ENCODE results near the gene SKOR2.

Gene SKOR2

GRCh38 chr18:47175283-47175897 lies 76.1 kb downstream of the SKOR2 start:
- peaks cover 58% of the 10 kb centered on the region for H3K79me2 ChIP-seq (ENCODE audit: low read length)
- H3K36me3 ChIP-seq (replicated peaks; ENCODE audit: insufficient read depth, low read length), result no peaks in the 10 kb centered on the region
- peaks cover 5% of the 10 kb centered on the region for H3K4me1 ChIP-seq (ENCODE audit: low read length)

GRCh38 chr18:47174545-47175116 lies 76.8 kb downstream of the SKOR2 start:
- TF ChIP-seq CTCF (IDR thresholded peaks at IDR 0.05; ENCODE audit: low read length), result no peak
- Histone ChIP-seq H3K4me2 (ENCODE audit: low read depth, low read length) (peak overlapping the region; percentile 61), H3K27ac (ENCODE audit: low read length) (no peak overlapping the region), H3K4me1 (ENCODE audit: low read length) (peaks cover 5% of the 10 kb centered on the region), H4K20me1 (ENCODE audit: insufficient read depth, low read length) (0 out of 2 replicates have a peak, but pooled peaks cover 3% of the 10 kb centered on the region), H3K4me3 (ENCODE audit: low read length) (peak overlapping the region; percentile 99), H3F3A (ENCODE audit: insufficient read depth, low read length) (no peaks in the 10 kb centered on the region), H3K79me2 (ENCODE audit: low read length) (peaks cover 65% of the 10 kb centered on the region), H3K9me3 (replicated peaks; ENCODE audit: insufficient read depth, low read length) (no peaks in the 10 kb centered on the region), H3K9me2 (replicated peaks; ENCODE audit: insufficient read depth, low read length) (no peaks in the 10 kb centered on the region), H3K27me3 (replicated peaks; ENCODE audit: insufficient read depth, low read length) (no peaks in the 10 kb centered on the region), H2AFZ (ENCODE audit: low read length) (no peak overlapping the region), H3K9ac (ENCODE audit: low read length) (peak overlapping the region; percentile 98; the same call in 1 of the 2 replicates), H3K36me3 (replicated peaks; ENCODE audit: insufficient read depth, low read length) (no peaks in the 10 kb centered on the region)
- no peak for DNase-seq

More at GRCh38 chr18:47175283-47175897, 76.1 kb downstream of the SKOR2 start:
- Histone ChIP-seq H3K4me2 (ENCODE audit: low read depth, low read length) (peak overlapping the region; percentile 61), H2AFZ (ENCODE audit: low read length) (peak overlapping the region; percentile 97), H3K9me3 (replicated peaks; ENCODE audit: insufficient read depth, low read length) (no peaks in the 10 kb centered on the region), H4K20me1 (ENCODE audit: insufficient read depth, low read length) (0 out of 2 replicates have a peak, but pooled peaks cover 3% of the 10 kb centered on the region), H3K4me3 (ENCODE audit: low read length) (peak overlapping the region; percentile 99), H3K9me2 (replicated peaks; ENCODE audit: insufficient read depth, low read length) (no peaks in the 10 kb centered on the region), H3K27ac (ENCODE audit: low read length) (peak overlapping the region; percentile 53; the same call in 1 of the 2 replicates), H3F3A (ENCODE audit: insufficient read depth, low read length) (no peaks in the 10 kb centered on the region), H3K9ac (ENCODE audit: low read length) (peak overlapping the region; percentile 98), H3K27me3 (replicated peaks; ENCODE audit: insufficient read depth, low read length) (no peaks in the 10 kb centered on the region)
- no peak for DNase-seq
- TF ChIP-seq EZH2 (optimal IDR thresholded peaks at IDR 0.05; ENCODE audit: low read depth, low read length) (no peak), EZH2phosphoT487 (IDR thresholded peaks at IDR 0.05; ENCODE audit: low read length) (no peak), CTCF (IDR thresholded peaks at IDR 0.05; ENCODE audit: low read length) (no peak)

GRCh38 chr18:47172476-47172875 lies 79.0 kb downstream of the SKOR2 start:
- no peak overlapping the region for H3K9ac ChIP-seq (ENCODE audit: low read length)
- no peak overlapping the region for H2AFZ ChIP-seq (ENCODE audit: low read length)
- H3K9me3 ChIP-seq (replicated peaks; ENCODE audit: insufficient read depth, low read length), result no peaks in the 10 kb centered on the region
- H4K20me1 ChIP-seq (ENCODE audit: insufficient read depth, low read length), result 0 out of 2 replicates have a peak, but pooled peaks cover 9% of the 10 kb centered on the region
- H3F3A ChIP-seq (ENCODE audit: insufficient read depth, low read length), result no peaks in the 10 kb centered on the region
- no peak overlapping the region for H3K4me2 ChIP-seq (ENCODE audit: low read depth, low read length)
- no peak overlapping the region for H3K4me3 ChIP-seq (ENCODE audit: low read length)
- DNase-seq, result no peak
- peaks cover 5% of the 10 kb centered on the region for H3K4me1 ChIP-seq (ENCODE audit: low read length)
- H3K36me3 ChIP-seq (replicated peaks; ENCODE audit: insufficient read depth, low read length), result no peaks in the 10 kb centered on the region
- no peak overlapping the region for H3K27ac ChIP-seq (ENCODE audit: low read length)
- no peaks in the 10 kb centered on the region for H3K9me2 ChIP-seq (replicated peaks; ENCODE audit: insufficient read depth, low read length)
- H3K27me3 ChIP-seq (replicated peaks; ENCODE audit: insufficient read depth, low read length), result no peaks in the 10 kb centered on the region
- peaks cover 86% of the 10 kb centered on the region for H3K79me2 ChIP-seq (ENCODE audit: low read length)
- TF ChIP-seq EZH2 (optimal IDR thresholded peaks at IDR 0.05; ENCODE audit: low read depth, low read length) (no peak), EZH2phosphoT487 (IDR thresholded peaks at IDR 0.05; ENCODE audit: low read length) (no peak), CTCF (IDR thresholded peaks at IDR 0.05; ENCODE audit: low read length) (no peak)

All from MM.1S (cell line).